Fibroblast of lung (primary cell): ENCODE data around the gene ATP2B1. TPM values are rescaled to one million over a fixed set of nuclear protein-coding genes. Genes with fewer than 3 reads are reported as not detected.

ENCODE experiments used
- DNase-seq, 2 donors: peaks; one replicate each; pipeline versions ENCODE4 v3.0.0 to v3.0.0-alpha.2; 2010; ENCODE audit warnings: low read depth in 2 of 2
- H2AFZ ChIP-seq: 2 replicates; pipeline ENCODE4 v1.5.1; 2012; ENCODE audit warnings: low read length, control low read depth, inconsistent platforms
- H3K27ac ChIP-seq: 2 replicates; pipeline ENCODE4 v1.5.1; 2011; ENCODE audit warnings: low read length, control low read depth; ENCODE audit not compliant: insufficient read depth
- H3K27me3 ChIP-seq: 2 replicates; pipeline ENCODE4 v1.5.1; 2011; ENCODE audit warnings: mild to moderate bottlenecking, low read length; ENCODE audit not compliant: control insufficient read depth, insufficient read depth
- H3K36me3 ChIP-seq: 2 replicates; pipeline ENCODE4 v1.5.1; 2011; ENCODE audit warnings: low read length; ENCODE audit not compliant: control insufficient read depth, insufficient read depth
- H3K4me1 ChIP-seq: 2 replicates; pipeline ENCODE4 v1.5.1; 2011; ENCODE audit warnings: low read length; ENCODE audit not compliant: control insufficient read depth, insufficient read depth; ENCODE audit errors: extremely low read depth
- H3K4me2 ChIP-seq: 2 replicates; pipeline ENCODE4 v1.5.1; 2011; ENCODE audit warnings: low read length, control low read depth; ENCODE audit not compliant: insufficient read depth; ENCODE audit errors: extremely low read depth
- H3K4me3 ChIP-seq, 4 experiments: fragments of 200-600 bp in 1 of 4; sonication (generic) in 1 of 4; replicated peaks in 1 of 4; 2 replicates each; pipeline ENCODE4 v1.5.1; 2011 to 2016; ENCODE audit warnings: low read length in 4 of 4, low read depth in 3 of 4, mild to moderate bottlenecking in 3 of 4, control low read depth in 2 of 4, inconsistent platforms in 1 of 4, mixed read lengths in 1 of 4; ENCODE audit not compliant: insufficient read depth in 1 of 4; ENCODE audit errors: control extremely low read depth in 1 of 4
- H3K79me2 ChIP-seq: 2 replicates; pipeline ENCODE4 v1.5.1; 2012; ENCODE audit warnings: mild to moderate bottlenecking, low read length, inconsistent platforms; ENCODE audit not compliant: control insufficient read depth, insufficient read depth
- H3K9ac ChIP-seq: 2 replicates; pipeline ENCODE4 v1.5.1; 2011; ENCODE audit warnings: mild to moderate bottlenecking, low read length, control low read depth; ENCODE audit not compliant: insufficient read depth
- H3K9me3 ChIP-seq: 2 replicates; pipeline ENCODE4 v1.5.1; 2012; ENCODE audit warnings: low read depth, low read length; ENCODE audit not compliant: control insufficient read depth, insufficient read depth
- H4K20me1 ChIP-seq: 2 replicates; pipeline ENCODE4 v1.5.1; 2011; ENCODE audit warnings: low read length; ENCODE audit not compliant: control insufficient read depth, insufficient read depth; ENCODE audit errors: extremely low read depth
- CTCF ChIP-seq, 2 donors: IDR thresholded peaks in 1 of 2; conservative IDR thresholded peaks in 1 of 2; 1 replicate in 1 of 2; 2 replicates in 1 of 2; pipeline ENCODE4 v1.5.1; 2011 to 2012; ENCODE audit warnings: low read length in 2 of 2, control low read depth in 1 of 2, inconsistent platforms in 1 of 2, low read depth in 1 of 2, mild to moderate bottlenecking in 1 of 2
- EZH2 ChIP-seq: IDR thresholded peaks from 2 replicates; pipeline ENCODE4 v1.5.1; 2012; ENCODE audit warnings: low read length, control low read depth, mild to moderate bottlenecking; ENCODE audit errors: missing control alignments
- polyA plus RNA-seq, 2 donors: library from polyadenylated mRNA; depleted of rRNA in 1 of 2; stranded (reverse) in 1 of 2; unstranded in 1 of 2; fragments of >200 nt; gene quantifications; 2 replicates each; pipeline ENCODE4 v1.2.1, GENCODE V29; 2011 to 2012; ENCODE audit warnings: missing spikeins in 1 of 2
- total RNA-seq: library from RNA; depleted of rRNA; stranded (reverse); fragments of >200 nt; gene quantifications from 2 replicates; pipeline ENCODE4 v1.2.1, GENCODE V29; 2014

ATP2B1 gene
- total and polyA plus RNA-seq, 2 donors (not counting 1 experiment from before 2014, with no cell fraction given), result 64.3 to 141 TPM

- Histone ChIP-seq H3K4me1 (no peaks in the 10 kb centered on the region), H3K36me3 (no peaks in the 10 kb centered on the region), H3K27ac (no peak overlapping the region), H3K9ac (no peak overlapping the region), H3K27me3 (no peaks in the 10 kb centered on the region), H3K4me2 (no peak overlapping the region), H4K20me1 (no peaks in the 10 kb centered on the region), H3K9me3 (no peaks in the 10 kb centered on the region), H2AFZ (no peak overlapping the region), H3K79me2 (peaks cover 72% of the 10 kb centered on the region), H3K4me3 (no peak overlapping the region)
- TF ChIP-seq EZH2 (no peak), CTCF (conservative IDR thresholded peaks at IDR 0.05 in 1 of 2, IDR thresholded peaks at IDR 0.05 in 1 of 2; ENCODE audit: low read depth in 1 of 2, low read length in 2 of 2) (no peak)
- no peak for DNase-seq
Observed at GRCh38 chr12:89649139-89649538, 59.5 kb downstream of the ATP2B1 start.

DNA sequence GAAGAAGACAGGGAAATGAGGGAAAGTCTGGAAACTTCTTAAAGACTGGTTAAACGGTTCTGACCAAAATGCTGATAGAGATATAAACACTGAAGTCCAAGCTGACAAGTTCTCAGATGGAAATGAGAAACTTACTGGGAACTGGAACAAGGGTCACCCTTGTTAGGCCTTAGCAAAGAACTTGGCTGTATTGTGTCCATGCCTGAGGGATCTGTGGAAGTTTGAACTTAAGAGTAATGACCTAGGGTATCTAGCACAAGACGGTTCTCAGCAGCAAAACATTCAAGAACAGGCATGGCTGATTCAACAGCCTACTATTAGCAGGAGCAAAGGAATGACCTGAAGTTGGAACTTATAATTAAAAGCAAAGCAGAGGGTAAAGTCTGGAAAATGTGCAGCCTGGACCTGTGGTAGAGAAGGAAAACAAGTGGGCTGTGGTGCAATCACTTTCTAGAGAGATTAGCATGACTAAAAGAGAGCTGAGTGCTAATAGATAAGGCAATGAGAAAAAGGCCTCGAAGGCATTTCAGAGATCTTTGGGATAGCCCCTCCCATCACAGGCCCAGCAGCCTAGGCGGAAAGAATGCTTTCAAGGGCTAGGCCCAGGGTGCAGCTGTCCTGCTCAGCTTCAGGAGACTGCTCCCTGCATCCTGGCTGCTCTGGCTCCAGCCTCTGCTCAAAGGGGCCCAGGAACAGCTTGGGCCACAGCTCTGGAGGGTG, 60.3 kb downstream of the ATP2B1 start:
- Histone ChIP-seq H3K4me3 (no peak overlapping the region), H3K4me1 (no peaks in the 10 kb centered on the region), H3K9ac (no peak overlapping the region), H3K9me3 (no peaks in the 10 kb centered on the region), H3K79me2 (peaks cover 73% of the 10 kb centered on the region), H3K27ac (no peak overlapping the region), H2AFZ (no peak overlapping the region), H3K4me2 (no peak overlapping the region), H4K20me1 (no peaks in the 10 kb centered on the region), H3K36me3 (no peaks in the 10 kb centered on the region), H3K27me3 (no peaks in the 10 kb centered on the region)
- TF ChIP-seq CTCF (conservative IDR thresholded peaks at IDR 0.05 in 1 of 2, IDR thresholded peaks at IDR 0.05 in 1 of 2; ENCODE audit: low read depth in 1 of 2, low read length in 2 of 2) (no peak), EZH2 (no peak)
- DNase-seq, result peak; percentile 53 to 60

DNA sequence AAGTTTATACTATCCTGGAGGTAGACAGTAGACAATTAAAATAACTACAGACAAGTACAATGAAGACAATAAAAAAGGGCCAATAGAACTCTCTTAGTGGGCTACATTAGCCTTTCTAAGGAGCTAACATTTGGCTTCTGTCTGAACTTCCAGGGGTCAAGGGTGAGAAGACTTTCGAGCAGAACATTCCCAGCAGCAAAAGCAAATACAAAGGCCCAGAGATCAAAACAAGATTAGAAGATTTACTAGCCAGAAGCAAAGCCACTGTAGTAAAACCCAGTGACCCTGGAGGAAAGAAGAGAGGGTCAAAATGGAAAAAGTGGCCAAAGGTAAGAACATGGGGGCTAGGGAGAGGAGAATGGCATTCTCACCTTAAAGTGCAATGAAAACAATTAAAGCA, 63.2 kb downstream of the ATP2B1 start:
- Histone ChIP-seq H3K79me2 (peaks cover 51% of the 10 kb centered on the region), H4K20me1 (no peaks in the 10 kb centered on the region)

More for the DNA sequence above, 63.2 kb downstream of the ATP2B1 start:
- TF ChIP-seq CTCF (conservative IDR thresholded peaks at IDR 0.05 in 1 of 2, IDR thresholded peaks at IDR 0.05 in 1 of 2; ENCODE audit: low read depth in 1 of 2, low read length in 2 of 2) (no peak), EZH2 (no peak)
- Histone ChIP-seq H3K9ac (no peak overlapping the region), H3K4me3 (no peak overlapping the region), H2AFZ (no peak overlapping the region), H3K4me1 (no peaks in the 10 kb centered on the region), H3K36me3 (peaks cover 2% of the 10 kb centered on the region), H3K9me3 (no peaks in the 10 kb centered on the region), H3K27ac (no peak overlapping the region), H3K4me2 (no peak overlapping the region), H3K27me3 (no peaks in the 10 kb centered on the region)
- DNase-seq, result no peak
